T-helper 22 cell (primary cell): Measurements from ENCODE around the gene HBB.

Source experiments
- DNase-seq: peaks from one replicate; pipeline ENCODE4 v3.0.0-alpha.2; 2020; ENCODE audit warnings: low read depth

Gene HBB

GRCh38 chr11:5247472-5248192 lies 20.8 kb upstream of the HBB start:
- DNase-seq = no peak

- no peak for DNase-seq
Measured at GRCh38 chr11:5246772-5247471, 20.1 kb upstream of the HBB start.

GRCh38 chr11:5245155-5245554 lies 18.3 kb upstream of the HBB start:
- DNase-seq = no peak

GRCh38 chr11:5243816-5244180 lies 16.9 kb upstream of the HBB start:
- DNase-seq = no peak

GRCh38 chr11:5242933-5243815 lies 16.3 kb upstream of the HBB start:
- DNase-seq = no peak

- DNase-seq = no peak
Measured at GRCh38 chr11:5242208-5242607, 15.3 kb upstream of the HBB start.

- no peak for DNase-seq
Measured at GRCh38 chr11:5241458-5241857, 14.6 kb upstream of the HBB start.

- no peak for DNase-seq
Measured at GRCh38 chr11:5240458-5240857, 13.6 kb upstream of the HBB start.

- DNase-seq = no peak
Measured at GRCh38 chr11:5240056-5240455, 13.2 kb upstream of the HBB start.

GRCh38 chr11:5239046-5239445 lies 12.2 kb upstream of the HBB start:
- no peak for DNase-seq

GRCh38 chr11:5238486-5238885 lies 11.6 kb upstream of the HBB start:
- no peak for DNase-seq

- DNase-seq = no peak
Measured at GRCh38 chr11:5237420-5237819, 10.5 kb upstream of the HBB start.

- DNase-seq = no peak
Measured at GRCh38 chr11:5235364-5236095, 8.7 kb upstream of the HBB start.

GRCh38 chr11:5234381-5234834 lies 7.5 kb upstream of the HBB start, which contains the start of gene HBD:
Gene HBD, minus strand, starts transcription at chr11:5234483. Its CDS starts 50 bp downstream, at chr11:5234433.
- DNase-seq = no peak

- DNase-seq = no peak
Measured at GRCh38 chr11:5233307-5233706, 6.4 kb upstream of the HBB start.

- DNase-seq = no peak
Measured at GRCh38 chr11:5232821-5233220, 6.0 kb upstream of the HBB start.

GRCh38 chr11:5232176-5232575 lies 5.3 kb upstream of the HBB start:
- DNase-seq = no peak

- DNase-seq = no peak
Measured at GRCh38 chr11:5231111-5231510, 4.2 kb upstream of the HBB start.

GRCh38 chr11:5230266-5230665 lies 3.4 kb upstream of the HBB start:
- no peak for DNase-seq

- no peak for DNase-seq
Measured at GRCh38 chr11:5229796-5230195, 2.9 kb upstream of the HBB start.

- DNase-seq = no peak
Measured at GRCh38 chr11:5229356-5229755, 2.5 kb upstream of the HBB start.

- DNase-seq = no peak
Measured at GRCh38 chr11:5228124-5228523, 1.3 kb upstream of the HBB start.
